Heart left ventricle (tissue), 13 donors: ENCODE data around the gene SPO11.

Source experiments
- POLR2A ChIP-seq, 2 donors: fragments of 450-650 bp; IDR thresholded peaks; one replicate each; pipeline ENCODE4 v1.6.1; 2017; ENCODE audit warnings: antibody characterized with exemption in 2 of 2, mild to moderate bottlenecking in 2 of 2, moderate library complexity in 2 of 2
- TF ChIP-seq, protein P1 (sequence below), 12 donors: fragments of 200-600 bp; sonication (generic) in 4 of 12; IDR thresholded peaks; one replicate each; pipeline versions ENCODE4 v1.5.0 to v1.8.0; 2018 to 2022; ENCODE audit warnings: antibody characterized with exemption in 12 of 12, mild to moderate bottlenecking in 5 of 12
- donor health status: ischemic (EF 13 %, LVEDD 7.1; RV severe dilation, severe dysfunction).
- donor health status: DM: no; HTN: yes; CAD: no.
- donor health status: DM: no; HTN: no; CAD: no.
- donor health status: ischemic (EF 25% LVEDD 6.9; RV normal size, moderate dysfunction).
- donor health status: ischemic (EF 25% LVEDD 5.7; RV mildly dilated, moderate dysfunction).
- donor health status: ischemic (EF 35%, LVEDD 5.7; RV mildly dilated, moderate dysfunction).
- donor health status: nonischemic (EF 11% LVEDD 7.7; RV severe dilation, severe dysfunction).
- donor health status: DM: yes; HTN: yes; CAD: no.
- donor health status: PGD.
- donor health status: ischemic (EF 29% LVEDD 5.4; RV normal size, mild dysfunction).
- donor health status: nonischemic (EF 23%, LVEDD 6.1; RV moderate dilation, normal function).

DNA sequence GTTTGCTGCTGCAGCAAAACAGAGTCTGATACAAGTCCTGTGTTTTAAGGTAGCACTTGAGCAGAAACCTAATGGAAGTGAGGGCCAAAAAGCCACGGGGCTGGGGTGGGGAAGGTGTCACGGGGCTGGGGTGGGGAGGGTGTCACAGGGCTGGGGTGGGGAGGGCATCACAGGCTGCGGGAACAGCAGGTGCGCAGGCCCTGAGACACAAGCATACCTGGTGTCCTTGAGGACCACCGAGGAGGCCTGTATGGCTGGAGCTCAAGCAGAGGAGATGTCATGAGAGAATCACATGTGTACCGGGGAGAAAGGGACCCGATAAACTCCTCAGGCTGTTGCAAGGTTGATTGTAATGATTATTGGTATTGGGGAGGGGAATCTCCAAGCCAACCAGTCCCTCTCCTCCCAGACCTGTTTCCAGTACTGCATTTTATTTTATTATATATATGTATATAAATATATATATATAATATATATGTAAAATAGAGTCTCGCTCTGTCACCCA, 13.6 kb upstream of the SPO11 start:
- TF ChIP-seq, protein P1, sequence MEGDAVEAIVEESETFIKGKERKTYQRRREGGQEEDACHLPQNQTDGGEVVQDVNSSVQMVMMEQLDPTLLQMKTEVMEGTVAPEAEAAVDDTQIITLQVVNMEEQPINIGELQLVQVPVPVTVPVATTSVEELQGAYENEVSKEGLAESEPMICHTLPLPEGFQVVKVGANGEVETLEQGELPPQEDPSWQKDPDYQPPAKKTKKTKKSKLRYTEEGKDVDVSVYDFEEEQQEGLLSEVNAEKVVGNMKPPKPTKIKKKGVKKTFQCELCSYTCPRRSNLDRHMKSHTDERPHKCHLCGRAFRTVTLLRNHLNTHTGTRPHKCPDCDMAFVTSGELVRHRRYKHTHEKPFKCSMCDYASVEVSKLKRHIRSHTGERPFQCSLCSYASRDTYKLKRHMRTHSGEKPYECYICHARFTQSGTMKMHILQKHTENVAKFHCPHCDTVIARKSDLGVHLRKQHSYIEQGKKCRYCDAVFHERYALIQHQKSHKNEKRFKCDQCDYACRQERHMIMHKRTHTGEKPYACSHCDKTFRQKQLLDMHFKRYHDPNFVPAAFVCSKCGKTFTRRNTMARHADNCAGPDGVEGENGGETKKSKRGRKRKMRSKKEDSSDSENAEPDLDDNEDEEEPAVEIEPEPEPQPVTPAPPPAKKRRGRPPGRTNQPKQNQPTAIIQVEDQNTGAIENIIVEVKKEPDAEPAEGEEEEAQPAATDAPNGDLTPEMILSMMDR (IDR thresholded peaks at IDR 0.05): no peak
- no peak for TF ChIP-seq POLR2A (IDR thresholded peaks at IDR 0.05)
